ENCODE measurements around the gene CADPS.

CADPS gene

GRCh38 chr3:62624185-62624584, 251.0 kb downstream of the CADPS start:
- DNase-seq: no peak

- DNase-seq: peak; percentile 15
Measured at GRCh38 chr3:62622553-62623174, 252.6 kb downstream of the CADPS start.

- DNase-seq: no peak
Measured at GRCh38 chr3:62621925-62622324, 253.3 kb downstream of the CADPS start.

GRCh38 chr3:62621176-62621575, 254.0 kb downstream of the CADPS start:
- no peak for DNase-seq

GRCh38 chr3:62615258-62615849, 259.9 kb downstream of the CADPS start:
- DNase-seq: no peak

- DNase-seq: no peak
Measured at GRCh38 chr3:62614527-62614926, 260.7 kb downstream of the CADPS start.

GRCh38 chr3:62611541-62612240, 263.5 kb downstream of the CADPS start:
- DNase-seq: no peak

GRCh38 chr3:62607287-62608029, 267.8 kb downstream of the CADPS start:
- no peak for DNase-seq

- DNase-seq: no peak
Measured at GRCh38 chr3:62605413-62606068, 269.7 kb downstream of the CADPS start.

GRCh38 chr3:62604751-62605351, 270.4 kb downstream of the CADPS start:
- DNase-seq: no peak

- no peak for DNase-seq
Measured at GRCh38 chr3:62604298-62604697, 270.9 kb downstream of the CADPS start.

- no peak for DNase-seq
Measured at GRCh38 chr3:62602987-62603386, 272.2 kb downstream of the CADPS start.

GRCh38 chr3:62602129-62602770, 273.0 kb downstream of the CADPS start:
- DNase-seq: no peak

GRCh38 chr3:62601238-62602070, 273.8 kb downstream of the CADPS start:
- DNase-seq: no peak

- DNase-seq: no peak
Measured at GRCh38 chr3:62600033-62600432, 275.2 kb downstream of the CADPS start.

- no peak for DNase-seq
Measured at GRCh38 chr3:62597491-62597890, 277.7 kb downstream of the CADPS start.

GRCh38 chr3:62592408-62592807, 282.8 kb downstream of the CADPS start:
- no peak for DNase-seq

GRCh38 chr3:62589078-62589477, 286.1 kb downstream of the CADPS start:
- DNase-seq: no peak

GRCh38 chr3:62587579-62588031, 287.6 kb downstream of the CADPS start:
- DNase-seq: no peak

- DNase-seq: no peak
Measured at GRCh38 chr3:62587169-62587568, 288.0 kb downstream of the CADPS start.

- no peak for DNase-seq
Measured at GRCh38 chr3:62586356-62586755, 288.9 kb downstream of the CADPS start.

Measured in COR-L47 (cell line).